ENCODE measurements around the gene LIG1.

- TF ChIP-seq CTCF (conservative IDR thresholded peaks at IDR 0.05) (no peak), EZH2 (IDR thresholded peaks at IDR 0.05; ENCODE audit: low read depth) (no peak)
Measured at GRCh38 chr19:48110350-48110966, 59.7 kb downstream of the LIG1 start, which contains the start of gene PLA2G4C.

Measured in PC-9 (cell line).